Lower leg skin (tissue), 3 donors: ENCODE results near the gene GPC3.

Source experiments
- CTCF ChIP-seq, 3 donors: fragments of 450-650 bp; IDR thresholded peaks; one replicate each; pipeline ENCODE4 v1.5.1; 2016; ENCODE audit warnings: antibody characterized with exemption in 3 of 3, mild to moderate bottlenecking in 3 of 3, moderate library complexity in 2 of 3
- POLR2A ChIP-seq, 2 donors: fragments of 450-650 bp; IDR thresholded peaks; one replicate each; pipeline ENCODE4 v1.6.1; 2016 to 2017; ENCODE audit warnings: antibody characterized with exemption in 2 of 2, mild to moderate bottlenecking in 1 of 2, moderate library complexity in 1 of 2

GRCh38 chrX:133608406-133608805 lies 377.0 kb downstream of the GPC3 start:
- TF ChIP-seq CTCF (IDR thresholded peaks at IDR 0.05) = no peak
- TF ChIP-seq POLR2A (IDR thresholded peaks at IDR 0.05) = no peak
